HG02970 (cell line): ENCODE results near the gene MMS22L.

Experiments
- ATAC-seq: cut with Tn5 transposase; IDR thresholded peaks from one replicate; pipeline ENCODE4 v1.9.1; 2021; ENCODE audit warnings: mild to moderate bottlenecking, moderate library complexity, moderate number of reproducible peaks; ENCODE audit not compliant: unreplicated experiment, low FRiP score

MMS22L gene

GRCh38 chr6:97145691-97146090 is 137.3 kb downstream of the MMS22L start:
- no peak for ATAC-seq

- no peak for ATAC-seq
Measured at GRCh38 chr6:97141756-97142155, 141.3 kb downstream of the MMS22L start.

- no peak for ATAC-seq
Measured at GRCh38 chr6:97138581-97138980, 144.4 kb downstream of the MMS22L start.

- no peak for ATAC-seq
Measured at GRCh38 chr6:97136626-97137358, 146.2 kb downstream of the MMS22L start.

GRCh38 chr6:97133067-97133466 is 149.9 kb downstream of the MMS22L start:
- ATAC-seq, result no peak

- ATAC-seq, result no peak
Measured at GRCh38 chr6:97129106-97129505, 153.9 kb downstream of the MMS22L start.

GRCh38 chr6:97128507-97128906 is 154.5 kb downstream of the MMS22L start:
- no peak for ATAC-seq

- ATAC-seq, result no peak
Measured at GRCh38 chr6:97123652-97124051, 159.4 kb downstream of the MMS22L start.

GRCh38 chr6:97123112-97123511 is 159.9 kb downstream of the MMS22L start:
- no peak for ATAC-seq

- ATAC-seq, result no peak
Measured at GRCh38 chr6:97120511-97120910, 162.5 kb downstream of the MMS22L start.

- no peak for ATAC-seq
Measured at GRCh38 chr6:97114645-97115044, 168.4 kb downstream of the MMS22L start.

GRCh38 chr6:97113170-97113569 is 169.8 kb downstream of the MMS22L start:
- ATAC-seq, result no peak

GRCh38 chr6:97111243-97111642 is 171.8 kb downstream of the MMS22L start:
- no peak for ATAC-seq

GRCh38 chr6:97110626-97111025 is 172.4 kb downstream of the MMS22L start:
- no peak for ATAC-seq

GRCh38 chr6:97110149-97110548 is 172.9 kb downstream of the MMS22L start:
- no peak for ATAC-seq

- ATAC-seq, result no peak
Measured at GRCh38 chr6:97109444-97109843, 173.6 kb downstream of the MMS22L start.

- no peak for ATAC-seq
Measured at GRCh38 chr6:97102145-97102790, 180.7 kb downstream of the MMS22L start.

- ATAC-seq, result no peak
Measured at GRCh38 chr6:97100696-97101095, 182.3 kb downstream of the MMS22L start.

GRCh38 chr6:97097068-97098047 is 185.7 kb downstream of the MMS22L start:
- no peak for ATAC-seq

- no peak for ATAC-seq
Measured at GRCh38 chr6:97095311-97095850, 187.6 kb downstream of the MMS22L start.

GRCh38 chr6:97094376-97094775 is 188.6 kb downstream of the MMS22L start:
- no peak for ATAC-seq
